HG03039 (cell line): ENCODE results near the gene KLHL6.
A peak's percentile ranks its signal among the peaks of the same experiment; 100 is the strongest.
"Not testable (repeated sequence)": the region's sequence is repeated elsewhere in the genome, so short reads cannot be mapped to it uniquely, and the experiment has no call there.

Experiments used
- ATAC-seq: cut with Tn5 transposase; IDR thresholded peaks from one replicate; pipeline ENCODE4 v1.9.1; 2021; ENCODE audit warnings: mild to moderate bottlenecking, moderate library complexity; ENCODE audit not compliant: unreplicated experiment

KLHL6 gene

DNA sequence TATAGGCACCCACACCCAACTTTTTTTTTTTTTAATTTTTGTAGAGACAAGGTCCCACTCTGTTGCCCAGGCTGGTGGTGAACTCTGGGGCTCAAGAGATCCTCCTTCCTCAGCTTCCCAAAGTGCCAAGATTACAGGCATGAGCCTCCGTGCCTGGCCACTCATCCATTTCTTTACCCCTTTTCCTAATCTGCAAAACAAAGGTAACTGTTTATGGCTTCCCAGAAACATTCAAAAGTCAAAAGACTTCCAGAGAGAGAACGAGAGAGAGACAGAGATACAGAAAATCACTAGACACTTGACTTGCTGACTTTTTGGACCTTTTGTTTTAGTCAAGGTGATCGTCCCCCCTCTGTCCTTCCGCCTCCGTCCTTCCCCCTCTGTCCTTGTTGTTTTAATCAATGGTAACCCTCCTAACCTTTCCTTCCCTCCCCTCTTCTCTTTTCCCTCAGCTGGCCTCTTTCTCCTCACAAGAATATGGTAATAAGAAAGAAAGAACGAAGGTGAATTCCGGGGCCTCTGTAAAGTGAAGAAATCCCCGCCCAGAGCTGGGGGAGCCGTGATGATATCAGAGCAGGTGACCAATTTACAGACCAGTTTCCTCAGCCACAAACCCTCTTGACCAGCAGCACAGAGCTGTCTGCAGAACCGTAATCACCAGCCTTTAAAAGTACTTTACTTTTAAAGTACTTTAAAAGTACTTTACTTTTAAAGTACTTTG, 21.9 kb downstream of the KLHL6 start:
- ATAC-seq, result peak; percentile 40

- ATAC-seq, result no peak
Measured at GRCh38 chr3:183532620-183533411, 22.7 kb downstream of the KLHL6 start.

DNA sequence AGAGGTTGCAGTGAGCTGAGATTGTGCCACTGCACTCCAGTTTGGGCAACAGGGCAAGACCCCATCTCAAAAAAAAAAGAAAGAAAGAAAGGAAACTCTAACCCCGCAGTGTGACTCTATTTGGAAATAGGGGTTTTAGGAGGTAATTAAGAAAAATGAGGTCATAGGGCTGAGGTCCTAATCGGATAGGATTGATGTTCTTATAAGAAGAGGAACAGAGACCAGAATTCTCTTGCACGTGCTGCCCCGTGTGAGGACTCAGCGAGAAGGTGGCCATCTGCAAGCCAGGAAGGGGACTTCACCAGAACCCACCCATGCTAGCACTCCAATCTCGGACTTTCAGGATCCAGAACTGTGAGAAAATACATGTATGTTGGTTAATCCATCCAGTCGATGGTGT, 25.8 kb downstream of the KLHL6 start:
- ATAC-seq, result no peak

- ATAC-seq, result no peak
Measured at GRCh38 chr3:183529185-183529584, 26.3 kb downstream of the KLHL6 start.

GRCh38 chr3:183528758-183529157, 26.7 kb downstream of the KLHL6 start:
- ATAC-seq, result not testable (repeated sequence)

- peak; percentile 68 for ATAC-seq
Measured at GRCh38 chr3:183527428-183528379, 27.8 kb downstream of the KLHL6 start.

DNA sequence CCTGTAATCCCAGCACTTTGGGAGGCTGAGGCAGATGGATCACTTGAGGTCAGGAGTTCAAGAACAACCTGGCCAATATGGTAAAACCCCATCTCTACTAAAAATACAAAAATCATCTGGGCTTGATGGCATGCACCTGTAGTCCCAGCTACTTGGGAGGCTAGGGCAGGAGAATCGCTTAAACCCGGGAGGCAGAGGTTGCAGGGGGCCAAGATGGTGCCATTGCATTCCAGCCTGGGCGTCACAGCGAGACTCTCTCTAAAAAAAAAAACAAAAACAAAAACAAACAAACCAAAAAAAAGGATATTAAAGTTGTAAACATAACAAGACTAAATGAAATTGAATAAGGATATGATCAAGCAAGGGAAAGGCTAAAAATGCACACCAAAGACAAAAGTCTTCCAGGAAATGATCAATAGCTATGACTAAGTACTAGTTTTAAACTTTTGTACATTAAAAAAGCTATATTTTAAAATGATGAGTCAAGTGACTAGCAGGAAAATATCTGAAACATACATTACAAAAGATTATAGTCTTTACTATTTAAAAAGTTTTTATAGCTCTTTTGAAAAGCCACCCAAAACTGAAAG, 28.6 kb downstream of the KLHL6 start:
- peak; percentile 5 for ATAC-seq

GRCh38 chr3:183524476-183524875, 31.0 kb downstream of the KLHL6 start:
- no peak for ATAC-seq

DNA sequence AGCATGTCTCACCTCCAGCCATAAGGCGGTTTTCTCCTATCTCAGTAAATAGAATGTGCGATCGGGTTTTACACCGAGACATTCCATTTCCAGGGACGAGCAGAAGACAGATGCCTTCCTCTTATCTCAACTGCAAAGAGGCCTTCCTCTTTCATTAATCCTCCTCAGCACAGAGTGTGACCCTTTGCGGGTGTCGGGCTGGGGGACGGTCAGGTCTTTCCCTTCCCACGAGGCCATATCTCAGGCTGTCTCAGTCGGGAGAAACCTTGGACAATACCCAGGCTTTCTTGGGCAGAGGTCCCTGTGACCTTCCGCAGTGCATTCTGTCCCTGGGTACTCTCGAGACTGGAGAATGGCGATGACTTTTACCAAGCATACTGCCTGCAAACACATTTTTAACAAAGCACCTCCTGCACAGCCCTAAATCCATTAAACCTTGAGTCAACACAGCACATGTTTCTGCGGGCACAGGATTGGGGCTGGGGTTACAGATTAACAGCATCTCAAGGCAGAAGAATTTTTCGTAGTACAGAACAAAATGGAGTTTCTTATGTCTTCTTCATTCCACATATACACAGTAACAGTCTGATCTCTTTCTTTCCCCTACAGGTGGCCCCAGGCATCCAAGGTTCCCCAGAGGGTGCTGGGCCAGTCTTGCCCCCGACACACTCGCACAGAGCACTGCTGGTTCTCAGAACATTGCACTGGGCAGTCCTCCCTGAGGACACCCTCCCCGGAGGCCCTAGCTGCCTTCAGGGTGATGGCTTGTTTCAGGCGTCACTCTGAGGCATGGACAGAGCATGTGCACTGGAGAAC, 34.6 kb downstream of the KLHL6 start:
- not testable (repeated sequence) for ATAC-seq

GRCh38 chr3:183520295-183520694, 35.2 kb downstream of the KLHL6 start:
- ATAC-seq, result not testable (repeated sequence)

DNA sequence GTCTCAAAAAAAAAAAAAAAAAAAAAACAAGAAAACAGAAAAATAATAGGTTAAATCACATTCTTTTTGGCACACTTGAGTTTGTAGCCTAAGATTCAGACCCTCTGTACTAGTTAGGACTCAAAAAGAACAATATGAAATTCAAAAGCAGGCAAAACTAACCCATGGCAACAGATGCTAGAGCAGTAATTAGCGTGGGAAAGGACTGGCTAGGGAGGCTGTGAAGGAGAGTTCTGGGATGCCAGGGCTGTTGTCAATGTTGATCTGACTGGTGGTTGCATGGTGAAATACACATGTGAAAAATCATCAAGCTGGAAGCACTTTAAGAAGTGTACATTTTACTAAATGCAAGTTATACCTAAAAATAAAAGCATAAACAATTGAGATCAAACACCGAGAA, 35.6 kb downstream of the KLHL6 start:
- no peak for ATAC-seq

- ATAC-seq, result no peak
Measured at GRCh38 chr3:183518491-183519251, 36.8 kb downstream of the KLHL6 start.

DNA sequence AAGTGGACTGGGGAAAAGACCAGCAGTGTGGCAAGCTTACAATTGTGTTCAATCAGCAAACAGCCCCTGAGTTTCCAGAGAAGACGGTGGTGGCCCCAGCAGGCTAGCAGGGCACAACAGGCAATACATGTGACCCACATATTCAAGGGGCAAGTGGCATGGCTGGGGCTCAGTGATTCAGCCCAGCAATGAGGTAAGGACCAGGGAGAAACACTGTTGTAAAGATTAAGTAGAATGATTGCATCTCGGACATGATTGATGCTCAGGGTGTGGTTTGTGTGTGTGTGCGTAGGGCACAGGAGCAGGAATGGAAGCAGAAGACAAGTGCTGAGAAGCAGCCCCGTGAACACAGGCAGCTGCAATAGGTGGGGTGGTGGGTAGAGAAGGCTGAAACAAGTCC, 37.9 kb downstream of the KLHL6 start:
- ATAC-seq, result no peak

GRCh38 chr3:183515968-183516851, 39.3 kb downstream of the KLHL6 start:
- ATAC-seq, result peak; percentile 68

- no peak for ATAC-seq
Measured at GRCh38 chr3:183514021-183514420, 41.5 kb downstream of the KLHL6 start.

GRCh38 chr3:183513046-183513706, 42.3 kb downstream of the KLHL6 start:
- ATAC-seq, result no peak

- ATAC-seq, result not testable (repeated sequence)
Measured at GRCh38 chr3:183511286-183512131, 44.0 kb downstream of the KLHL6 start.
